K562 (cell line): ENCODE results near the gene MAN1A1. TPM values are rescaled to one million over a fixed set of nuclear protein-coding genes. Genes with fewer than 3 reads are reported as not detected.

Experiments
- BCOR ChIP-seq: fragments of 450-650 bp; IDR thresholded peaks from 2 replicates; pipeline ENCODE4 v1.6.1; 2016
- HNRNPL ChIP-seq: fragments of 200-400 bp; formaldehyde crosslinking; IDR thresholded peaks from 2 replicates; pipeline ENCODE4 v1.6.1; 2017; ENCODE audit warnings: low read depth, mild to moderate bottlenecking, low read length
- HNRNPLL ChIP-seq: fragments of 200-400 bp; formaldehyde crosslinking; IDR thresholded peaks from 2 replicates; pipeline ENCODE4 v1.6.1; 2017; ENCODE audit warnings: low read length, low read depth, mild to moderate bottlenecking; ENCODE audit not compliant: poor library complexity, severe bottlenecking
- MEIS2 ChIP-seq: fragments of 450-650 bp; IDR thresholded peaks from 2 replicates; pipeline ENCODE4 v1.6.1; 2014; ENCODE audit warnings: mild to moderate bottlenecking; ENCODE audit not compliant: partially characterized antibody
- MITF ChIP-seq: IDR thresholded peaks from 2 replicates; pipeline ENCODE4 v1.6.1; 2014; ENCODE audit warnings: antibody characterized with exemption
- MTA1 ChIP-seq: fragments of 450-650 bp; IDR thresholded peaks from 2 replicates; pipeline ENCODE4 v1.6.1; 2017; ENCODE audit warnings: borderline replicate concordance
- MYBL2 ChIP-seq, 2 experiments: fragments of 450-650 bp in 1 of 2; sonication (generic) in 1 of 2; formaldehyde crosslinking in 1 of 2; IDR thresholded peaks; 2 replicates each; pipeline versions ENCODE4 v1.6.1 to v1.8.1; 2017 to 2022; ENCODE audit warnings: borderline replicate concordance in 1 of 2, inconsistent platforms in 1 of 2, low read depth in 1 of 2, mild to moderate bottlenecking in 1 of 2, missing genetic modification reagents in 1 of 2, moderate library complexity in 1 of 2
- RUNX1 ChIP-seq: sonication (generic); IDR thresholded peaks from 2 replicates; pipeline ENCODE4 v1.6.1; 2016; ENCODE audit warnings: antibody characterized with exemption, low read depth
- TRIM24 ChIP-seq, 2 experiments: fragments of 450-650 bp; IDR thresholded peaks; 2 replicates each; pipeline ENCODE4 v1.6.1; 2016
- TRIM28 ChIP-seq: fragments of 450-650 bp; IDR thresholded peaks from 2 replicates; pipeline ENCODE4 v1.6.1; 2017
- XRCC4 ChIP-seq: IDR thresholded peaks from one replicate; pipeline ENCODE4 v1.6.1; 2011; ENCODE audit not compliant: insufficient read depth, insufficient read length; ENCODE audit errors: extremely low read depth
- polyA plus RNA-seq, 8 experiments: library from polyadenylated mRNA; depleted of rRNA in 4 of 8; stranded (reverse) in 5 of 8; unstranded in 3 of 8; fragments of >200 nt; fragmentation: Nextera tagmentation in 2 of 8; fragmentation: Illumina TruSeq in 1 of 8; extraction: Ambion mirVana in 2 of 8; extraction: Trizol in 1 of 8; gene quantifications; 2 replicates each; pipeline versions ENCODE4 v1.2.1 to v1.2.3, GENCODE V29; 2011 to 2014; ENCODE audit warnings: inconsistent platforms in 1 of 8, missing spikeins in 1 of 8
- total RNA-seq, 7 experiments: library from RNA; depleted of rRNA in 6 of 7; stranded (reverse); fragments of >200 nt in 6 of 7; fragmentation: Illumina TruSeq in 2 of 7; extraction: Trizol in 2 of 7; gene quantifications; 2 replicates each; pipeline versions ENCODE4 v1.2.1 to v1.2.3, GENCODE V29; 2011 to 2021; ENCODE audit warnings: low replicate concordance in 1 of 7

MAN1A1 gene
- total and polyA plus RNA-seq, 9 of the 15 experiments (the other 6 are each of a cell fraction or from before 2014, with no cell fraction given) = 24.5 to 78.4 (median 59.7) TPM

GRCh38 chr6:119311514-119312142, 37.9 kb downstream of the MAN1A1 start (continued):
- TF ChIP-seq MITF = 0 out of 2 replicates have a peak, but pooled peaks have one; percentile 21
- peak; percentile 73 for TF ChIP-seq BCOR
- TF ChIP-seq XRCC4 = no peak
- 0 out of 2 replicates have a peak, but pooled peaks have one; percentile 48 for TF ChIP-seq RUNX1
- TF ChIP-seq MTA1 = peak; percentile 83
- no peak for TF ChIP-seq MYBL2 (IDR thresholded peaks at IDR 0.05; ENCODE audit: low read depth)
- no peak for TF ChIP-seq MYBL2 (CRISPR knock-in tag; IDR thresholded peaks at IDR 0.05; ENCODE audit: borderline replicate concordance)
- peak; percentile 85 to 92 for TF ChIP-seq TRIM24 (IDR thresholded peaks at IDR 0.05)
- no peak for TF ChIP-seq HNRNPLL
- peak; percentile 51; the same call in 1 of the 2 replicates for TF ChIP-seq TRIM28
- TF ChIP-seq MEIS2 = peak; percentile 77
- no peak for TF ChIP-seq HNRNPL
